SK-N-SH (cell line): Measurements from ENCODE around the gene GLE1. TPM values are rescaled to one million over a fixed set of nuclear protein-coding genes. Genes with fewer than 3 reads are reported as not detected.

Source experiments
- CTCF ChIA-PET: fragments of 300-600, 350-600 bp; formaldehyde crosslinking; extraction: SDS; loops from one replicate; lab custom pipeline; 2021; lab: Yijun Ruan, JAX
- POLR2A ChIA-PET: fragments of 350-600 bp; sonication (Branson Sonifier 250); formaldehyde crosslinking; extraction: SDS; loops from one replicate; lab custom pipeline; 2020; ENCODE audit warnings: antibody characterized with exemption, inconsistent platforms; lab: Yijun Ruan, JAX
- DNase-seq: peaks from one replicate; pipeline ENCODE4 v3.0.0; 2012
- H2AFZ ChIP-seq: fragments of 200-600 bp; sonication (generic); 2 replicates; pipeline ENCODE4 v1.8.1; 2016; ENCODE audit warnings: antibody characterized with exemption, mild to moderate bottlenecking, low read depth
- H3F3A ChIP-seq: fragments of 200-600 bp; sonication (generic); replicated peaks from 2 replicates; pipeline ENCODE3; 2016; ENCODE audit warnings: antibody characterized with exemption, mild to moderate bottlenecking; ENCODE audit not compliant: insufficient read depth
- H3K27ac ChIP-seq, 2 experiments: fragments of 200-500 bp in 1 of 2; fragments of 200-600 bp in 1 of 2; sonication (Bioruptor generic) in 1 of 2; sonication (generic), shearing (Covaris generic) in 1 of 2; 2 replicates each; pipeline versions ENCODE4 v1.5.1 to v1.6.1; 2014 to 2016; ENCODE audit warnings: low read depth in 2 of 2, inconsistent platforms in 1 of 2, low read length in 1 of 2, mild to moderate bottlenecking in 1 of 2, mixed read lengths in 1 of 2
- H3K27me3 ChIP-seq: fragments of 200-600 bp; sonication (generic), shearing (Covaris generic); 2 replicates; pipeline ENCODE4 v1.6.1; 2016; ENCODE audit warnings: mixed run types; ENCODE audit not compliant: insufficient read depth
- H3K36me3 ChIP-seq, 2 experiments: fragments of 200-500 bp in 1 of 2; fragments of 200-600 bp in 1 of 2; sonication (Bioruptor generic) in 1 of 2; sonication (generic) in 1 of 2; replicated peaks in 1 of 2; 2 replicates each; pipeline versions ENCODE3 to v1.5.1; 2014 to 2016; ENCODE audit warnings: low read length in 1 of 2, mild to moderate bottlenecking in 1 of 2; ENCODE audit not compliant: insufficient read depth in 2 of 2, control insufficient read depth in 1 of 2
- H3K4me1 ChIP-seq, 2 experiments: fragments of 200-500 bp in 1 of 2; fragments of 200-600 bp in 1 of 2; sonication (Bioruptor generic) in 1 of 2; sonication (generic), shearing (Covaris generic) in 1 of 2; 2 replicates each; pipeline versions ENCODE4 v1.5.1 to v1.6.1; 2014 to 2016; ENCODE audit warnings: low read depth in 1 of 2, low read length in 1 of 2, mixed run types in 1 of 2; ENCODE audit not compliant: insufficient read depth in 2 of 2, control insufficient read depth in 1 of 2
- H3K4me2 ChIP-seq: fragments of 200-600 bp; sonication (generic), shearing (Covaris generic); 2 replicates; pipeline ENCODE4 v1.6.1; 2017; ENCODE audit warnings: mixed run types
- H3K4me3 ChIP-seq, 2 experiments: fragments of 200-500 bp in 1 of 2; fragments of 200-600 bp in 1 of 2; sonication (Bioruptor generic) in 1 of 2; sonication (generic), shearing (Covaris generic) in 1 of 2; 2 replicates each; pipeline versions ENCODE4 v1.5.1 to v1.8.1; 2014 to 2016; ENCODE audit warnings: low read depth in 2 of 2, inconsistent platforms in 1 of 2, low read length in 1 of 2, mild to moderate bottlenecking in 1 of 2, mixed read lengths in 1 of 2, moderate library complexity in 1 of 2
- H3K79me2 ChIP-seq: fragments of 200-600 bp; sonication (generic); 2 replicates; pipeline ENCODE4 v1.8.1; 2017; ENCODE audit warnings: mild to moderate bottlenecking; ENCODE audit not compliant: insufficient read depth
- H3K9ac ChIP-seq: fragments of 200-600 bp; sonication (generic); 2 replicates; pipeline ENCODE4 v1.6.1; 2017; ENCODE audit warnings: mixed run types
- H3K9me2 ChIP-seq: fragments of 200-600 bp; sonication (generic); 2 replicates; pipeline ENCODE4 v1.6.1; 2017; ENCODE audit warnings: mixed run types
- H3K9me3 ChIP-seq: fragments of 200-600 bp; sonication (generic); 2 replicates; pipeline ENCODE4 v1.6.1; 2017; ENCODE audit warnings: mixed run types, mild to moderate bottlenecking, moderate library complexity
- H4K20me1 ChIP-seq: fragments of 200-600 bp; sonication (generic); 2 replicates; pipeline ENCODE4 v1.6.1; 2017; ENCODE audit warnings: mild to moderate bottlenecking, mixed run types; ENCODE audit not compliant: insufficient read depth
- EP300 ChIP-seq, 2 experiments: IDR thresholded peaks; 2 replicates each; pipeline versions ENCODE4 v1.4.0 to v1.6.1; 2012; ENCODE audit warnings: borderline replicate concordance in 1 of 2, low read depth in 1 of 2, low read length in 1 of 2
- FOSL2 ChIP-seq: IDR thresholded peaks from 2 replicates; pipeline ENCODE4 v1.4.0; 2012; ENCODE audit warnings: low read depth, mild to moderate bottlenecking, moderate library complexity, borderline replicate concordance
- GABPA ChIP-seq: IDR thresholded peaks from 2 replicates; pipeline ENCODE4 v1.4.0; 2012; ENCODE audit warnings: low read depth, mild to moderate bottlenecking
- JUND ChIP-seq: IDR thresholded peaks from 2 replicates; pipeline ENCODE4 v1.4.0; 2012
- TCF12 ChIP-seq: IDR thresholded peaks from 2 replicates; pipeline ENCODE4 v1.4.0; 2012
- WGBS: methylation state at CpG from one replicate; pipeline ENCODE4 v1.1.6; 2017; ENCODE audit warnings: low lambda C conversion rate; 5-methylcytosine and 5-hydroxymethylcytosine counted together
- polyA plus RNA-seq, 3 experiments: library from polyadenylated mRNA; depleted of rRNA; stranded (reverse); fragments of >200 nt; gene quantifications; 2 replicates each; pipeline ENCODE4 v1.2.3, GENCODE V29; 2012
- TF ChIP-seq, protein P1 (sequence below): fragments of 150-350 bp; IDR thresholded peaks from 2 replicates; pipeline ENCODE4 v1.6.1; 2016; ENCODE audit warnings: mild to moderate bottlenecking, low read depth, low read length
- TF ChIP-seq, protein P2 (sequence below): IDR thresholded peaks from 2 replicates; pipeline ENCODE4 v1.4.0; 2012; ENCODE audit warnings: low read depth
- TF ChIP-seq, protein P3 (sequence below): IDR thresholded peaks from 2 replicates; pipeline ENCODE4 v1.4.0; 2012; ENCODE audit warnings: low read depth, borderline replicate concordance

Gene GLE1
- polyA plus RNA-seq, 1 of the 3 experiments (the other 2 are of a cell fraction) = 13.8 TPM

DNA sequence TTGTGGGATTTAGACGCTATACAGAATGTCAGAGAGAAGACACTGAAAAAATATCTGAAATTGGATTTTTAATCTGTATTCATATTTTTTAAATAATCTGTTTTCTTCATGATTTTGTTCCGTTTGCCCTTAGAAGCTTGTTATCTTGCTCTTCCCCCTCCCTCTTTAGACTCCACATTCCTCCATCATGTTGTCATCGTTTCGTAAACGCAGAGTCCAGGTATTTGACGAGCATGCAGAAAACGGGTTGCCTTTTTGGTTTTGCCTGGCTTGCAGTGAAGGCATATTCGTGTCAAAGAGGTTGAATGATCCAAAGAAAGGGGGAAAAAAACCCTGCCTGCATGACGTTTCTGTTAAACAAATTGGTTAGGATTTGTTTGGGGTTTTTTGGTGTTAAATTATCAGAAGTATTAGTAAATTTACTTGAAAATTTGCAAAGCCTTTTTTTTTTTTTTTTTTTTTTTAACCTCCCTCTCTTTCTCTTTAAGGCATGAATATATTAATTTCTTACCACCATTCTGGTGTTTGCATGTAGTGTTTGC is 50.7 kb downstream of the GLE1 start:
- Histone ChIP-seq H4K20me1 (peaks cover 62% of the 10 kb centered on the region), H3K9me3 (no peaks in the 10 kb centered on the region), H3K27ac (peak overlapping the region; percentile 75 to 87), H3K79me2 (peaks cover 76% of the 10 kb centered on the region), H3K4me3 (peak overlapping the region; percentile 85 to 92; a peak in 3 of 4 replicates), H3K9me2 (no peaks in the 10 kb centered on the region), H3K36me3 (peaks cover 3 to 11% of the 10 kb centered on the region in 2 experiments), H3F3A (peaks cover 47% of the 10 kb centered on the region), H3K4me1 (peaks cover 39 to 59% of the 10 kb centered on the region in 2 experiments), H3K27me3 (no peaks in the 10 kb centered on the region), H2AFZ (no peak overlapping the region), H3K4me2 (peak overlapping the region; percentile 89), H3K9ac (no peak overlapping the region; the same call in 1 of the 2 replicates)
- no peak for DNase-seq
- WGBS = 33% methylated on average over 9 of the region's 9 CpGs
- POLR2A ChIA-PET = no interaction called here
- TF ChIP-seq, protein P1, sequence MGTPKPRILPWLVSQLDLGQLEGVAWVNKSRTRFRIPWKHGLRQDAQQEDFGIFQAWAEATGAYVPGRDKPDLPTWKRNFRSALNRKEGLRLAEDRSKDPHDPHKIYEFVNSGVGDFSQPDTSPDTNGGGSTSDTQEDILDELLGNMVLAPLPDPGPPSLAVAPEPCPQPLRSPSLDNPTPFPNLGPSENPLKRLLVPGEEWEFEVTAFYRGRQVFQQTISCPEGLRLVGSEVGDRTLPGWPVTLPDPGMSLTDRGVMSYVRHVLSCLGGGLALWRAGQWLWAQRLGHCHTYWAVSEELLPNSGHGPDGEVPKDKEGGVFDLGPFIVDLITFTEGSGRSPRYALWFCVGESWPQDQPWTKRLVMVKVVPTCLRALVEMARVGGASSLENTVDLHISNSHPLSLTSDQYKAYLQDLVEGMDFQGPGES = no peak
- TF ChIP-seq FOSL2 (peak; percentile 43; the same call in 1 of the 2 replicates), JUND (peak; percentile 50; the same call in 1 of the 2 replicates)
- CTCF ChIA-PET = interaction anchor here (1.4 to 1.5 kb wide), 2 partner anchors 30 to 116 kb away, joined by 3 read pairs; no protein-coding TSS in a partner anchor

DNA sequence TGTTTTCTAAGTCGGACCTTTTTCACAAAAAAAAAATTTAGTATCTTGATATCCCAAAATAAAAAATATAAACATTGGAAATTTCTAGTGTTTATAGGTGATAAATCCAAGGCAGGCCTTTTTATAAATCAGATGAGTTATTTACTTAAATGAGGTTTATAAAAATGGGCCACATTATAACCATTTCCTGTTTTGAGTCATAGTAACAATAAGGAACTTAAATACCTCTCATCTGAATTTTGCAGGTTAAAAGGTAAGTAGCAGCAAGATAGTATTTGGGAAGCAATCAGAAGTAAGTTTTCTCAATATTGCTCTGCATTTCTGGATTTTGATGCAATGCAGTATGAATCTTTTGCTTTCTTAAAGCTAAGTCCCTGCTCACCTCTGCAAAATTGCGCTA is 51.8 kb downstream of the GLE1 start:
- H3K4me2 ChIP-seq = peak overlapping the region; percentile 89
- TF ChIP-seq EP300 (IDR thresholded peaks at IDR 0.05; ENCODE audit: borderline replicate concordance in 1 of 2, low read depth in 1 of 2, low read length in 1 of 2) (no peak), TCF12 (no peak), GABPA (no peak)
- TF ChIP-seq, protein P2, sequence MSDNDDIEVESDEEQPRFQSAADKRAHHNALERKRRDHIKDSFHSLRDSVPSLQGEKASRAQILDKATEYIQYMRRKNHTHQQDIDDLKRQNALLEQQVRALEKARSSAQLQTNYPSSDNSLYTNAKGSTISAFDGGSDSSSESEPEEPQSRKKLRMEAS = no peak
- TF ChIP-seq, protein P3, sequence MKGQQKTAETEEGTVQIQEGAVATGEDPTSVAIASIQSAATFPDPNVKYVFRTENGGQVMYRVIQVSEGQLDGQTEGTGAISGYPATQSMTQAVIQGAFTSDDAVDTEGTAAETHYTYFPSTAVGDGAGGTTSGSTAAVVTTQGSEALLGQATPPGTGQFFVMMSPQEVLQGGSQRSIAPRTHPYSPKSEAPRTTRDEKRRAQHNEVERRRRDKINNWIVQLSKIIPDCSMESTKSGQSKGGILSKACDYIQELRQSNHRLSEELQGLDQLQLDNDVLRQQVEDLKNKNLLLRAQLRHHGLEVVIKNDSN = no peak
- TF ChIP-seq, all 33 proteins: peak for 0
- H3K27me3 ChIP-seq = no peaks in the 10 kb centered on the region
- H3F3A ChIP-seq = peaks cover 40% of the 10 kb centered on the region
- ChIA-PET CTCF (interaction anchor here (1.4 kb wide), 1 partner anchor 117 kb away, joined by 3 read pairs; no protein-coding TSS in a partner anchor), POLR2A (no interaction called here)
- H3K9ac ChIP-seq = no peak overlapping the region
- no peak for DNase-seq
- peaks cover 30 to 51% of the 10 kb centered on the region in 2 experiments for H3K4me1 ChIP-seq
- peaks cover 86% of the 10 kb centered on the region for H3K79me2 ChIP-seq
- H3K36me3 ChIP-seq = peaks cover 3 to 11% of the 10 kb centered on the region in 2 experiments
- H3K4me3 ChIP-seq = no peak overlapping the region
- H3K27ac ChIP-seq = no peak overlapping the region; a peak in 1 of 4 replicates
- H3K9me2 ChIP-seq = no peaks in the 10 kb centered on the region
- 89% methylated on average over 2 of the region's 2 CpGs for WGBS
- H2AFZ ChIP-seq = no peak overlapping the region
- peaks cover 69% of the 10 kb centered on the region for H4K20me1 ChIP-seq
- H3K9me3 ChIP-seq = no peaks in the 10 kb centered on the region
